C4-2B (cell line): ENCODE measurements around the gene ATG9A.

Source experiments
- CTCF ChIP-seq: fragments of 450-650 bp; conservative IDR thresholded peaks from 2 replicates; pipeline ENCODE4 v1.5.1; 2017; ENCODE audit warnings: mild to moderate bottlenecking
- ZFX ChIP-seq: fragments of 450-650 bp; IDR thresholded peaks from 2 replicates; pipeline ENCODE4 v1.6.1; 2017

- no peak for TF ChIP-seq CTCF
- no peak for TF ChIP-seq ZFX
These were observed 528 bp downstream of the ATG9A start for GRCh38 chr2:219228911-219229304.
